ENCODE data around the gene LRRC9.

GRCh38 chr14:60058087-60058486, 138.1 kb downstream of the LRRC9 start:
- no peak for TF ChIP-seq POLR2A (IDR thresholded peaks at IDR 0.05)
- TF ChIP-seq, protein P1, sequence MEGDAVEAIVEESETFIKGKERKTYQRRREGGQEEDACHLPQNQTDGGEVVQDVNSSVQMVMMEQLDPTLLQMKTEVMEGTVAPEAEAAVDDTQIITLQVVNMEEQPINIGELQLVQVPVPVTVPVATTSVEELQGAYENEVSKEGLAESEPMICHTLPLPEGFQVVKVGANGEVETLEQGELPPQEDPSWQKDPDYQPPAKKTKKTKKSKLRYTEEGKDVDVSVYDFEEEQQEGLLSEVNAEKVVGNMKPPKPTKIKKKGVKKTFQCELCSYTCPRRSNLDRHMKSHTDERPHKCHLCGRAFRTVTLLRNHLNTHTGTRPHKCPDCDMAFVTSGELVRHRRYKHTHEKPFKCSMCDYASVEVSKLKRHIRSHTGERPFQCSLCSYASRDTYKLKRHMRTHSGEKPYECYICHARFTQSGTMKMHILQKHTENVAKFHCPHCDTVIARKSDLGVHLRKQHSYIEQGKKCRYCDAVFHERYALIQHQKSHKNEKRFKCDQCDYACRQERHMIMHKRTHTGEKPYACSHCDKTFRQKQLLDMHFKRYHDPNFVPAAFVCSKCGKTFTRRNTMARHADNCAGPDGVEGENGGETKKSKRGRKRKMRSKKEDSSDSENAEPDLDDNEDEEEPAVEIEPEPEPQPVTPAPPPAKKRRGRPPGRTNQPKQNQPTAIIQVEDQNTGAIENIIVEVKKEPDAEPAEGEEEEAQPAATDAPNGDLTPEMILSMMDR (IDR thresholded peaks at IDR 0.05), result no peak
